OCI-LY1 (cell line): ENCODE data around the gene HIVEP2.

Experiments used
- H2AFZ ChIP-seq: fragments of 200-600 bp; sonication (generic), shearing (Covaris generic); 2 replicates; pipeline ENCODE4 v1.6.0; 2014; ENCODE audit warnings: antibody characterized with exemption, mild to moderate bottlenecking, low read length
- H3F3A ChIP-seq: fragments of 200-600 bp; sonication (generic), shearing (Covaris generic); 2 replicates; pipeline ENCODE4 v1.6.0; 2014; ENCODE audit warnings: mild to moderate bottlenecking, antibody characterized with exemption, low read length, moderate library complexity; ENCODE audit not compliant: insufficient read depth
- H3K27ac ChIP-seq: fragments of 200-600 bp; sonication (generic); 2 replicates; pipeline ENCODE4 v1.5.1; 2014; ENCODE audit warnings: low read length, mixed run types, mild to moderate bottlenecking, low read depth; ENCODE audit not compliant: poor library complexity, severe bottlenecking
- H3K27me3 ChIP-seq: fragments of 200-600 bp; sonication (generic); 2 replicates; pipeline ENCODE4 v1.6.0; 2014; ENCODE audit warnings: antibody characterized with exemption, mild to moderate bottlenecking, low read length, moderate library complexity; ENCODE audit not compliant: insufficient read depth
- H3K36me3 ChIP-seq: fragments of 200-600 bp; sonication (generic); 2 replicates; pipeline ENCODE4 v1.6.1; 2014; ENCODE audit warnings: mild to moderate bottlenecking, antibody characterized with exemption, low read length, moderate library complexity, mixed read lengths; ENCODE audit not compliant: insufficient read depth
- H3K4me1 ChIP-seq: fragments of 200-600 bp; sonication (generic); 2 replicates; pipeline ENCODE4 v1.5.1; 2014; ENCODE audit warnings: mild to moderate bottlenecking, low read length, moderate library complexity; ENCODE audit not compliant: insufficient read depth, severe bottlenecking
- H3K4me2 ChIP-seq: fragments of 200-600 bp; sonication (generic), shearing (Covaris generic); 2 replicates; pipeline ENCODE4 v1.6.1; 2014; ENCODE audit warnings: low read length
- H3K4me3 ChIP-seq: fragments of 200-600 bp; sonication (generic); 2 replicates; pipeline ENCODE4 v1.5.1; 2014; ENCODE audit warnings: low read length, low read depth, mild to moderate bottlenecking, mixed read lengths; ENCODE audit not compliant: poor library complexity, severe bottlenecking
- H3K79me2 ChIP-seq: fragments of 200-600 bp; shearing (Covaris generic); 2 replicates; pipeline ENCODE4 v1.6.1; 2016; ENCODE audit warnings: mixed run types, low read length, mixed read lengths; ENCODE audit not compliant: insufficient read depth
- H3K9ac ChIP-seq: fragments of 200-600 bp; sonication (generic), shearing (Covaris generic); 2 replicates; pipeline ENCODE4 v1.6.1; 2014; ENCODE audit warnings: mild to moderate bottlenecking, low read length, mixed read lengths
- H3K9me2 ChIP-seq: fragments of 200-600 bp; sonication (generic), shearing (Covaris generic); 2 replicates; pipeline ENCODE4 v1.6.1; 2014; ENCODE audit warnings: low read depth, mild to moderate bottlenecking, low read length, mixed read lengths
- H3K9me3 ChIP-seq: fragments of 200-600 bp; shearing (Covaris generic); 2 replicates; pipeline ENCODE4 v1.6.1; 2014; ENCODE audit warnings: low read length, mixed read lengths
- H4K20me1 ChIP-seq: fragments of 200-600 bp; sonication (generic), shearing (Covaris generic); 2 replicates; pipeline ENCODE4 v1.6.0; 2016; ENCODE audit warnings: mild to moderate bottlenecking, low read length; ENCODE audit not compliant: insufficient read depth
- EZH2 ChIP-seq: fragments of 200-600 bp; sonication (generic), shearing (Covaris generic); IDR thresholded peaks from 2 replicates; pipeline ENCODE4 v1.8.0; 2017; ENCODE audit warnings: borderline replicate concordance, mixed run types, mild to moderate bottlenecking, antibody characterized with exemption, low read length, moderate library complexity, mixed read lengths
- TF ChIP-seq, protein P1 (sequence below): fragments of 200-600 bp; sonication (generic), shearing (Covaris generic); IDR thresholded peaks from 2 replicates; pipeline ENCODE4 v1.5.1; 2017; ENCODE audit warnings: mild to moderate bottlenecking, antibody characterized with exemption, low read length, moderate library complexity, mixed read lengths

The HIVEP2 gene

DNA sequence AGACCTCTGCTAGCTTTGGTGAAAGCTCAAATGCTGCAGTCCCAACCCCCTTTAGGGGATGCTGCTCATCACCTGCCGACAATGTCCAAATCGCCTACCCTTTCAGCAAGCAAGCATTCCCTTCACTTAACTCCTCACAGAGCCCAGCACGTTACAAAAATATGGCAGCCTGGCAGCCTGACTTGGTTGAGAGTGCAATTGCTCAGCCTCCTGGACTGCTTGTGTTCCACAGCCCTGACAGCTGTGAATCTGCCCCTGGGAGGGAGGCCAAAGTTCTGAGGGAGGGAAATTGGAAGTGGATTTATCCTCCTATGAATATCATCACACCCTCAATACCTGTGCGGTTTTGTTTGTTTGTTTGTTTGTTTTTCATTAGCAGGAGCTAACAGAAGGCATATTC lies 231.0 kb downstream of the HIVEP2 start:
- Histone ChIP-seq H3K4me3 (no peak overlapping the region), H3K9me2 (no peaks in the 10 kb centered on the region), H3K27ac (no peak overlapping the region), H3K4me2 (no peak overlapping the region), H3K36me3 (no peaks in the 10 kb centered on the region), H3K9me3 (peaks cover 7% of the 10 kb centered on the region; the same call in 1 of the 2 replicates), H3F3A (no peaks in the 10 kb centered on the region), H3K27me3 (no peaks in the 10 kb centered on the region), H3K4me1 (no peaks in the 10 kb centered on the region), H3K9ac (no peak overlapping the region), H4K20me1 (no peaks in the 10 kb centered on the region), H2AFZ (no peak overlapping the region), H3K79me2 (no peaks in the 10 kb centered on the region)
- TF ChIP-seq, protein P1, sequence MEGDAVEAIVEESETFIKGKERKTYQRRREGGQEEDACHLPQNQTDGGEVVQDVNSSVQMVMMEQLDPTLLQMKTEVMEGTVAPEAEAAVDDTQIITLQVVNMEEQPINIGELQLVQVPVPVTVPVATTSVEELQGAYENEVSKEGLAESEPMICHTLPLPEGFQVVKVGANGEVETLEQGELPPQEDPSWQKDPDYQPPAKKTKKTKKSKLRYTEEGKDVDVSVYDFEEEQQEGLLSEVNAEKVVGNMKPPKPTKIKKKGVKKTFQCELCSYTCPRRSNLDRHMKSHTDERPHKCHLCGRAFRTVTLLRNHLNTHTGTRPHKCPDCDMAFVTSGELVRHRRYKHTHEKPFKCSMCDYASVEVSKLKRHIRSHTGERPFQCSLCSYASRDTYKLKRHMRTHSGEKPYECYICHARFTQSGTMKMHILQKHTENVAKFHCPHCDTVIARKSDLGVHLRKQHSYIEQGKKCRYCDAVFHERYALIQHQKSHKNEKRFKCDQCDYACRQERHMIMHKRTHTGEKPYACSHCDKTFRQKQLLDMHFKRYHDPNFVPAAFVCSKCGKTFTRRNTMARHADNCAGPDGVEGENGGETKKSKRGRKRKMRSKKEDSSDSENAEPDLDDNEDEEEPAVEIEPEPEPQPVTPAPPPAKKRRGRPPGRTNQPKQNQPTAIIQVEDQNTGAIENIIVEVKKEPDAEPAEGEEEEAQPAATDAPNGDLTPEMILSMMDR, result no peak
- TF ChIP-seq EZH2, result no peak

DNA sequence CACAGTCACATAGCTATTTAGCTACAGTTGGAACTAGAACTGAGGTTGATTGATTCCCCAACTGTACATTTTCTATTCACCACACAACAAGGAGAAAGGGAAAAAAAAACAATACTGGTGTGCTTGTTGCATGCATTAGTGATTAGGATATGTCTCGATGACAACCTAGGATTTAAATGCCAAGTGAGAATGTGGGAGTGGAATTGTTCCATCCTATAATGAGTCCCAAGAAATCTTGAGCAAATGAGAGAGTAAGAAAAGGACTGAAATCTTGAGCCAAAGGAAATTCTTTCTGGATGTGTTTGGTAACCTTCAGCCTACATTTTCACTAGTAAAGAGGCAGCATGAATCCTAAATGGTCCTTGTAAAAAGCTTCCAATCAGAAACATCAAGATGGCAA lies 232.7 kb downstream of the HIVEP2 start:
- Histone ChIP-seq H3K27me3 (no peaks in the 10 kb centered on the region), H3K4me3 (no peak overlapping the region), H3K27ac (no peak overlapping the region), H3K9me3 (no peaks in the 10 kb centered on the region), H3K4me2 (no peak overlapping the region), H3K36me3 (no peaks in the 10 kb centered on the region), H4K20me1 (no peaks in the 10 kb centered on the region), H3K79me2 (no peaks in the 10 kb centered on the region), H3K9me2 (no peaks in the 10 kb centered on the region), H2AFZ (no peak overlapping the region), H3K9ac (no peak overlapping the region), H3F3A (no peaks in the 10 kb centered on the region), H3K4me1 (no peaks in the 10 kb centered on the region)
- TF ChIP-seq EZH2, result no peak
- TF ChIP-seq, protein P1, result no peak

DNA sequence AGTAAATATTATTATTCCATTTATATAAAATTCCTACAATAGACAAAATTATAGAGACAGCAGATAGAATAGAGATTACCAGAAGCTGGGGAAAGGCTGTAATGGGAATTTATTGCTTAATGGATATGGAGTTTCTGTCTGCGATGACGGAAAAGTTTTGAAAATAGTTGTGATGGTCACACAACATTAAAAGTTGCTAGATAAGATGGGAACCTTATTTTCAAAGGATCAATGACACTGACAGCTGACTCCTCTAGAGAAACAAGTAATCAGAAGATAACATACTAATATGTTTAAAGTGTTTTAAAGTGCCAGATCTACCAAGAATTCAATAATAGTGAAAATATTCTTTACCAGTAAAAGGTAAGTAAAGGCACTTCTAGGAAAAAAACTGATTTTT lies 236.3 kb downstream of the HIVEP2 start:
- Histone ChIP-seq H3F3A (no peaks in the 10 kb centered on the region), H3K4me3 (no peak overlapping the region), H3K9me3 (no peaks in the 10 kb centered on the region), H3K4me2 (no peak overlapping the region), H2AFZ (no peak overlapping the region), H3K9me2 (no peaks in the 10 kb centered on the region), H3K27me3 (no peaks in the 10 kb centered on the region), H3K4me1 (no peaks in the 10 kb centered on the region), H4K20me1 (no peaks in the 10 kb centered on the region), H3K79me2 (no peaks in the 10 kb centered on the region), H3K36me3 (no peaks in the 10 kb centered on the region), H3K27ac (no peak overlapping the region), H3K9ac (no peak overlapping the region)
- TF ChIP-seq, protein P1, result no peak
- no peak for TF ChIP-seq EZH2
